B cell (primary cell): ENCODE data around the gene PALD1.

Source experiments
- CTCF ChIP-seq: fragments of 200-600 bp; IDR thresholded peaks from one replicate; pipeline ENCODE4 v1.8.0; 2022; ENCODE audit warnings: antibody characterized with exemption, mild to moderate bottlenecking
- EZH2 ChIP-seq: IDR thresholded peaks from 2 replicates; pipeline ENCODE4 v1.6.1; 2012; ENCODE audit warnings: borderline replicate concordance, low read depth, mild to moderate bottlenecking, moderate library complexity, low read length; ENCODE audit not compliant: insufficient read depth, poor library complexity, severe bottlenecking

DNA sequence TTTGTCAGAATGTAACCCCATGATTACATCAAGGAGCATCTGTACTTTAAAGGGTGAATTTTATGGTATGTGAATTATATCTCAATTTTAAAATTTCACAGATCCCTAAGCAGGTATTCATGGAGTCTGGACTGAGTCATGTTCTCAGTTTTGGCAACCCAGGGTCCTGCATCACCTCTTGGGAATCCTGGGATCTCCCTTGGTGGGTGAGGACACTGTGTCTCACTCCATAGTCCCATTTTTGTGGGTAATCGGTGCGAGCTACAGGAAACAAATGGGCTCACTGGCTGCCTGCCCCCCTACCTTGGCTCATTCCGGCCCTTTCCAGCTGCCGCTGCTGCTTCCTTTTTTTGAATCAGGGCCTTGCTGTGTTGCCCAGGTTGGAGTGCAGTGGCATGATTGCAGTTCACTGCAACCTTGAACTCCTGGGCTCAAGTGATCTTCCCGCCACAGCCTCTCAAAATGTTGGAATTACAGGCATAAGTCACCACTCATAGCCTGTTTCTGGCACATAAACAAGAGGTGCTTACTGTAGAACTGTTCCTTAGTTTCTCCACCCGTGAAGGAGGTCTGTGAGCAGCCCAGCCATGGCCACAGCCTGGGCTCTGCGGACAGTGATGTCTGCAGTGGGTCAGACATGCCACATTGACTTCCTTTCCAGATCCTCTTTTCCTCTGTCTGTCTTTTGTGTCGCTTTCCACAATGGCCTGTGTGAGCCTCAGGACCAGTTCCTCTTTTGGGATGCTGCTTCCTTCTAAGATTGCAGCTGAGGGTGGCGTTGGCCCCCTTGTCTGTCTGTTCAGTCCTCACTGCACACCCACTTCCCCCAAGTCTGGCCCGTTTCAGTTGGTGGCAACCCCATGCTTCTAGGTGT is 14.5 kb downstream of the PALD1 start:
- TF ChIP-seq CTCF: no peak
- no peak for TF ChIP-seq EZH2
